Mesendoderm (in vitro differentiated cells): Measurements from ENCODE around the gene STAMBP. TPM values are rescaled to one million over a fixed set of nuclear protein-coding genes. Genes with fewer than 3 reads are reported as not detected.
"Not testable (repeated sequence)": the region's sequence is repeated elsewhere in the genome, so short reads cannot be mapped to it uniquely, and the experiment has no call there.

Experiments
- DNase-seq: peaks from one replicate; pipeline ENCODE4 v3.0.0; 2013
- H2AK5ac ChIP-seq: 2 replicates; pipeline ENCODE4 v1.6.1; 2013; ENCODE audit warnings: low read length, inconsistent platforms
- H2BK120ac ChIP-seq: 2 replicates; pipeline ENCODE4 v1.6.1; 2013; ENCODE audit warnings: low read depth, mild to moderate bottlenecking, low read length, moderate library complexity, mixed read lengths
- H2BK15ac ChIP-seq: replicated peaks from 2 replicates; pipeline ENCODE4 v1.6.1; 2013; ENCODE audit warnings: low read depth, mild to moderate bottlenecking, moderate library complexity
- H2BK5ac ChIP-seq: 2 replicates; pipeline ENCODE4 v1.6.1; 2013; ENCODE audit warnings: low read length, inconsistent platforms
- H3K18ac ChIP-seq: 2 replicates; pipeline ENCODE4 v1.6.1; 2013; ENCODE audit warnings: mild to moderate bottlenecking, low read length, mixed read lengths
- H3K23ac ChIP-seq: one replicate; pipeline ENCODE4 v1.6.1; 2013; ENCODE audit warnings: low read length
- H3K27ac ChIP-seq: 2 replicates; pipeline ENCODE4 v1.5.1; 2013; ENCODE audit warnings: low read depth, mild to moderate bottlenecking, inconsistent platforms, low read length, moderate library complexity
- H3K27me3 ChIP-seq: 2 replicates; pipeline ENCODE4 v1.6.1; 2013; ENCODE audit warnings: low read length, control low read depth, mild to moderate bottlenecking, inconsistent platforms; ENCODE audit not compliant: insufficient read depth, poor library complexity
- H3K36me3 ChIP-seq: 2 replicates; pipeline ENCODE4 v1.6.1; 2013; ENCODE audit warnings: low read length, inconsistent platforms; ENCODE audit not compliant: control insufficient read depth, insufficient read depth
- H3K4ac ChIP-seq: one replicate; pipeline ENCODE4 v1.6.1; 2013; ENCODE audit warnings: low read depth, mild to moderate bottlenecking, low read length, moderate library complexity
- H3K4me1 ChIP-seq: 2 replicates; pipeline ENCODE4 v1.6.1; 2013; ENCODE audit warnings: low read depth, low read length, inconsistent platforms; ENCODE audit not compliant: control insufficient read depth
- H3K4me2 ChIP-seq: 2 replicates; pipeline ENCODE4 v1.6.1; 2013; ENCODE audit warnings: low read length
- H3K4me3 ChIP-seq: 2 replicates; pipeline ENCODE4 v1.5.1; 2013; ENCODE audit warnings: mild to moderate bottlenecking, low read length
- H3K56ac ChIP-seq: one replicate; pipeline ENCODE4 v1.6.1; 2013; ENCODE audit warnings: low read length
- H3K79me1 ChIP-seq: 2 replicates; pipeline ENCODE4 v1.6.1; 2013; ENCODE audit warnings: low read length, inconsistent platforms
- H3K79me2 ChIP-seq: 2 replicates; pipeline ENCODE4 v1.6.1; 2013; ENCODE audit warnings: mild to moderate bottlenecking, low read length; ENCODE audit not compliant: control insufficient read depth, insufficient read depth
- H3K9ac ChIP-seq: 2 replicates; pipeline ENCODE4 v1.6.1; 2013; ENCODE audit warnings: low read length, inconsistent platforms
- H4K5ac ChIP-seq: one replicate; pipeline ENCODE4 v1.6.1; 2013; ENCODE audit warnings: low read length
- H4K8ac ChIP-seq: one replicate; pipeline ENCODE4 v1.6.1; 2013; ENCODE audit warnings: low read depth, mild to moderate bottlenecking, control low read depth, low read length, moderate library complexity
- WGBS: extraction: QIAGEN DNeasy Blood & Tissue Kit; methylation state at CpG from one replicate; pipeline ENCODE4 v1.1.7; 2013; ENCODE audit warnings: low lambda C conversion rate, missing lambda C conversion rate; ENCODE audit not compliant: insufficient coverage; ENCODE audit errors: extremely low coverage; 5-methylcytosine and 5-hydroxymethylcytosine counted together
- polyA plus RNA-seq, 2 experiments: library from polyadenylated mRNA; stranded (reverse); fragments of 200-250 nt; gene quantifications; one replicate each; pipeline ENCODE4 v1.2.3, GENCODE V29; 2013

Gene STAMBP
- polyA plus RNA-seq (2013, experiment 1 of 2), result 60.1 TPM
- 62.7 TPM for polyA plus RNA-seq (2013, experiment 2 of 2)

GRCh38 chr2:73828818-73829570 lies at the start of gene STAMBP:
TSS of gene STAMBP (plus strand) at chr2:73828961. CDS start at chr2:73830857, 1,896 bp downstream.
- peak within 1 kb of the TSS; percentile 81 for H3K4me2 ChIP-seq
- peak within 1 kb of the TSS; percentile 96 for H3K56ac ChIP-seq
- H3K79me2 ChIP-seq, result peaks cover 14% of the 10 kb centered on the region
- WGBS, result no CpG with 5 or more reads among the region's 48 CpGs
- no peak within 1 kb of the TSS for H2AK5ac ChIP-seq
- no peak within 1 kb of the TSS for H4K5ac ChIP-seq
- H3K23ac ChIP-seq, result no peak within 1 kb of the TSS
- peak; percentile 98 for DNase-seq
- no peaks in the 10 kb centered on the region for H3K4me1 ChIP-seq
- peak within 1 kb of the TSS; percentile 60 for H3K27ac ChIP-seq
- H2BK120ac ChIP-seq, result no peak within 1 kb of the TSS
- no peaks in the 10 kb centered on the region for H3K36me3 ChIP-seq
- H3K79me1 ChIP-seq, result peaks cover 7% of the 10 kb centered on the region
- H2BK5ac ChIP-seq, result no peak within 1 kb of the TSS
- H4K8ac ChIP-seq, result no peak within 1 kb of the TSS
- H3K4me3 ChIP-seq, result peak within 1 kb of the TSS; percentile 84
- H3K27me3 ChIP-seq, result no peaks in the 10 kb centered on the region
- no peak within 1 kb of the TSS for H3K4ac ChIP-seq
- H3K18ac ChIP-seq, result peak within 1 kb of the TSS; percentile 42
- no peak within 1 kb of the TSS for H2BK15ac ChIP-seq
- H3K9ac ChIP-seq, result peak within 1 kb of the TSS; percentile 91

DNA sequence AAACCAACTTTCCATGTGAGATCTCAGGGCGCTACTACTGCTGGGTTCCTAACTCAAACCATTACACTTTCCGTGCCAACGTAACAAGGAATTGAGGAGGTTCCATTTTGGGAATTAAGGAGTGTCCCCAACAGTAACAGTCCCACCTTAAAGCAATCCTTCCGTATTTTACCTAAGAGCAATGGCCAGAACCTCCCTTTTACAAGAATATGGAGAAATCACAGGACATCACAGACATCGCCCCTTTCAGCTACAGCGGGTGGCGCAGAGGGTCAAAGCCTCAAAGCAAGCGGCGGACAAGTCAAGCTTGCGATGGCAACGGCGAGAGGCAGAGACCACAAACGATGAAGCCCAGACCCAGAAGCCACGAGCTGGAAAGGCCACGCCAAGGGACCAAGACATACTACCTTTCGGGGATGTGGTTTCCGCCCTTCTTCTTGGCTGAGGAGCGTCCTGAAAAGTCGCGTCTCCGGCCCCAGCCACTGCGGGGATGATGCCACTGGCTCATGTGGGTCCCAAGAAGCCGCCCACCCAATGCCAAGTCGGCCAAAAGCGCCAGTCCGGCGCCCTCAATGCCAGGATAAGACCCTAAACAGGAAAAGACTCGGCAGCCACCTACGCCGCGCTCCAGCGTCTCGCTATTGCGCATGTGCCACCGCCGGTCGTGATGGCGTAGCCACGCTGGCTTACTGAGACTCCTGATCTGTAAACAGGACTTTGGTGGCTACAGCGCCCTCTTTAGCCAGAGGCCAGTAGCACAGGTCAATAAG lies 49.1 kb upstream of the STAMBP start, which contains the start of gene DUSP11:
DUSP11 (minus strand) TSS at position 637 of the 770 bp plus-strand sequence; CDS start at position 508, 129 bp downstream.
- peaks cover 8% of the 10 kb centered on the region for H3K79me2 ChIP-seq
- peaks cover 6% of the 10 kb centered on the region for H3K79me1 ChIP-seq
- H4K5ac ChIP-seq, result no peak within 1 kb of the TSS
- peak within 1 kb of the TSS; percentile 85 for H3K4me2 ChIP-seq
- H3K36me3 ChIP-seq, result no peaks in the 10 kb centered on the region
- H3K4me1 ChIP-seq, result no peaks in the 10 kb centered on the region
- no peak within 1 kb of the TSS for H2BK15ac ChIP-seq
- no peak within 1 kb of the TSS for H3K4ac ChIP-seq
- H2BK120ac ChIP-seq, result no peak within 1 kb of the TSS
- H2AK5ac ChIP-seq, result no peak within 1 kb of the TSS
- H3K23ac ChIP-seq, result no peak within 1 kb of the TSS
- no peak within 1 kb of the TSS for H2BK5ac ChIP-seq
- DNase-seq, result peak; percentile 97
- H3K4me3 ChIP-seq, result peak within 1 kb of the TSS; percentile 65
- peak within 1 kb of the TSS; percentile 91 for H3K56ac ChIP-seq
- H3K27me3 ChIP-seq, result no peaks in the 10 kb centered on the region
- H3K9ac ChIP-seq, result peak within 1 kb of the TSS; percentile 89
- H3K27ac ChIP-seq, result no peak within 1 kb of the TSS
- no CpG with 5 or more reads among the region's 40 CpGs for WGBS
- H3K18ac ChIP-seq, result no peak within 1 kb of the TSS
- H4K8ac ChIP-seq, result no peak within 1 kb of the TSS

- H3K36me3 ChIP-seq, result no peaks in the 10 kb centered on the region
- H2BK15ac ChIP-seq, result no peak overlapping the region
- H3K4me3 ChIP-seq, result no peak overlapping the region
- no peak for DNase-seq
- no peak overlapping the region for H3K56ac ChIP-seq
- WGBS, result no CpG with 5 or more reads among the region's 7 CpGs
- H2BK5ac ChIP-seq, result no peak overlapping the region
- H3K4me1 ChIP-seq, result no peaks in the 10 kb centered on the region
- no peak overlapping the region for H4K8ac ChIP-seq
- H3K4ac ChIP-seq, result no peak overlapping the region
- no peak overlapping the region for H3K27ac ChIP-seq
- H3K79me2 ChIP-seq, result peaks cover 8% of the 10 kb centered on the region
- peaks cover 6% of the 10 kb centered on the region for H3K79me1 ChIP-seq
- H3K18ac ChIP-seq, result no peak overlapping the region
- H4K5ac ChIP-seq, result no peak overlapping the region
- H3K9ac ChIP-seq, result no peak overlapping the region
- no peak overlapping the region for H3K4me2 ChIP-seq
- H2BK120ac ChIP-seq, result no peak overlapping the region
- no peak overlapping the region for H3K23ac ChIP-seq
- H2AK5ac ChIP-seq, result no peak overlapping the region
- H3K27me3 ChIP-seq, result no peaks in the 10 kb centered on the region
These were observed 48.6 kb upstream of the STAMBP start for GRCh38 chr2:73780237-73780582.

DNA sequence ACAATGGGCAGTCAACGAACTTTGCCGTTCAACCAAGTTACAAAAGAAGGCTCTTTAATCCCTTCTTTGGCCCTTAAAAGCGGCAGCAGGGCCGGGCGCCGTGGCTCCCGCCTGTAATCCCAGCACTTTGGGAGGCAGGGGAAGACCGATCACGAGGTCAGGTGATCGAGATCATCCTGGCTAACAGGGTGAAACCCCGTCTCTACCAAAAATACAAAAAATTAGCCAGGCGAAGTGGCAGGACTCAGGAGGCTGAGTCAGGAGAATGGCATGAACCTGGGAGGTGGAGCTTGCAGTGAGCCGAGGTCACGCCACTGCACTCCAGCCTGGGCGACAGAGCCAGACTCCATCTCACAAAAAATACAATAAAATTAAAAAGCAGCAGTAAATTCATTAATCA lies 45.4 kb upstream of the STAMBP start:
- not testable (repeated sequence) for H4K5ac ChIP-seq, H3K4me2 ChIP-seq, H2BK15ac ChIP-seq, H3K56ac ChIP-seq, H3K36me3 ChIP-seq, H3K79me1 ChIP-seq, H3K4ac ChIP-seq, H3K23ac ChIP-seq, H3K4me1 ChIP-seq, H3K9ac ChIP-seq, H3K27me3 ChIP-seq, H2BK5ac ChIP-seq, H2AK5ac ChIP-seq, H2BK120ac ChIP-seq, H3K18ac ChIP-seq, H4K8ac ChIP-seq, H3K79me2 ChIP-seq, H3K4me3 ChIP-seq, H3K27ac ChIP-seq
- DNase-seq, result peak; percentile 15
- no CpG with 5 or more reads among the region's 15 CpGs for WGBS

DNA sequence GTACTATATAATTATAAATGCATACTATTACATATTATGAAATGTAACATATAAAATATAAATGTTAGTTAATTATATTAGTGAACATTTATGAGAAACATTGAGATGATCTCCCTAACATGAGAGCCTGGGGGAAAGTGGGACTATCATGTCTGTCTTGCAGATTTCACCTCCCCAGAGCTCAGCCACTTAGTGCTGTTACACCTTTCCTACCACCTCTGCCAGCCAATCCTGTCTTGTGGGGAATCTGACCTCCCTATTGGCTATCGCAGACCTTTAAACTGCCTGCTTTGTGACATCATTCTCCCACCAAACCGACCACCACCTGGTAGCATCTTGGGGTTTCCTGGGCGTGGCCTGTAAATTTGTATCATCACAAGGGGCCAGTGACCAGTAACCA lies 44.9 kb upstream of the STAMBP start, which contains the start of gene C2orf78:
C2orf78 (plus strand) TSS at position 301 of the 400 bp plus-strand sequence. CDS start 127 bp downstream, outside the sequence.
- H3K18ac ChIP-seq, H3K79me1 ChIP-seq, H3K27ac ChIP-seq, H2AK5ac ChIP-seq, H3K36me3 ChIP-seq, H3K4ac ChIP-seq, DNase-seq, H4K5ac ChIP-seq, H3K23ac ChIP-seq, H2BK120ac ChIP-seq, H3K4me2 ChIP-seq, H2BK15ac ChIP-seq, H3K9ac ChIP-seq, H2BK5ac ChIP-seq, H3K4me3 ChIP-seq, H3K56ac ChIP-seq, H3K4me1 ChIP-seq, H3K27me3 ChIP-seq, H3K79me2 ChIP-seq, H4K8ac ChIP-seq: not testable (repeated sequence)
- WGBS, result no CpG with 5 or more reads among the region's 3 CpGs
